GM12874 (cell line): Measurements from ENCODE around the gene NDEL1.

Experiments used
- CTCF ChIP-seq: IDR thresholded peaks from 2 replicates; pipeline ENCODE4 v1.5.1; 2011; ENCODE audit warnings: low read depth, mild to moderate bottlenecking, control low read depth, low read length, moderate library complexity; ENCODE audit not compliant: insufficient read depth

Gene NDEL1

GRCh38 chr17:8435245-8436168 lies at the start of gene NDEL1:
NDEL1 (plus strand) TSS chr17:8435884; CDS start chr17:8444272, 8,388 bp downstream.
- no peak for TF ChIP-seq CTCF

GRCh38 chr17:8386841-8387240 lies 48.8 kb upstream of the NDEL1 start:
- no peak for TF ChIP-seq CTCF

- TF ChIP-seq CTCF: no peak
Observed at GRCh38 chr17:8387914-8388651, 47.6 kb upstream of the NDEL1 start.

GRCh38 chr17:8391711-8392110 lies 44.0 kb upstream of the NDEL1 start:
- no peak for TF ChIP-seq CTCF

GRCh38 chr17:8392274-8392673 lies 43.4 kb upstream of the NDEL1 start:
- TF ChIP-seq CTCF: no peak

GRCh38 chr17:8392674-8393469 lies 42.8 kb upstream of the NDEL1 start:
- no peak for TF ChIP-seq CTCF
